HG03066 (cell line): ENCODE results near the gene PTPRJ.

Source experiments
- ATAC-seq: cut with Tn5 transposase; IDR thresholded peaks from one replicate; pipeline ENCODE4 v1.9.1; 2021; ENCODE audit warnings: low read depth; ENCODE audit not compliant: unreplicated experiment

The PTPRJ gene

GRCh38 chr11:47967577-47968525, 12.5 kb upstream of the PTPRJ start:
- ATAC-seq, result no peak

- no peak for ATAC-seq
Measured at GRCh38 chr11:47969401-47969800, 11.0 kb upstream of the PTPRJ start.

GRCh38 chr11:47971501-47971900, 8.9 kb upstream of the PTPRJ start:
- no peak for ATAC-seq

GRCh38 chr11:47973173-47973572, 7.2 kb upstream of the PTPRJ start:
- no peak for ATAC-seq

GRCh38 chr11:47976931-47977330, 3.4 kb upstream of the PTPRJ start:
- no peak for ATAC-seq

GRCh38 chr11:47977623-47978022, 2.7 kb upstream of the PTPRJ start:
- ATAC-seq, result no peak

GRCh38 chr11:47979378-47980087, 826 bp upstream of the PTPRJ start:
- ATAC-seq, result no peak

- ATAC-seq, result peak; percentile 49
Measured at GRCh38 chr11:47980907-47981621, 705 bp downstream of the PTPRJ start.

- no peak for ATAC-seq
Measured at GRCh38 chr11:47981667-47982404, 1.5 kb downstream of the PTPRJ start.

GRCh38 chr11:47982616-47983015, 2.3 kb downstream of the PTPRJ start:
- ATAC-seq, result no peak

GRCh38 chr11:47983464-47984397, 3.4 kb downstream of the PTPRJ start:
- ATAC-seq, result no peak

- no peak for ATAC-seq
Measured at GRCh38 chr11:47986219-47986618, 5.9 kb downstream of the PTPRJ start.

GRCh38 chr11:47986742-47987141, 6.4 kb downstream of the PTPRJ start:
- no peak for ATAC-seq

- no peak for ATAC-seq
Measured at GRCh38 chr11:47987310-47987709, 7.0 kb downstream of the PTPRJ start.

GRCh38 chr11:47987781-47988180, 7.4 kb downstream of the PTPRJ start:
- no peak for ATAC-seq

- ATAC-seq, result no peak
Measured at GRCh38 chr11:47989779-47990178, 9.4 kb downstream of the PTPRJ start.

GRCh38 chr11:47991266-47991830, 11.0 kb downstream of the PTPRJ start:
- ATAC-seq, result no peak

- no peak for ATAC-seq
Measured at GRCh38 chr11:47991894-47992293, 11.5 kb downstream of the PTPRJ start.
